Osteocyte (in vitro differentiated cells): Measurements from ENCODE around the gene DLX6. TPM values are rescaled to one million over a fixed set of nuclear protein-coding genes. Genes with fewer than 3 reads are reported as not detected.

Source experiments
- DNase-seq: peaks from one replicate; pipeline ENCODE4 v3.0.0; 2021; ENCODE audit warnings: mixed read lengths; ENCODE audit not compliant: unreplicated experiment; ENCODE audit errors: extremely low spot score
- H3K27ac Mint-ChIP-seq: one replicate; pipeline ENCODE4 v1.8.0; 2021; ENCODE audit warnings: mild to moderate bottlenecking, mixed read lengths; ENCODE audit not compliant: unreplicated experiment
- H3K27me3 Mint-ChIP-seq: one replicate; pipeline ENCODE4 v1.8.0; 2021; ENCODE audit warnings: mixed read lengths; ENCODE audit not compliant: unreplicated experiment
- H3K36me3 Mint-ChIP-seq: one replicate; pipeline ENCODE4 v1.8.0; 2021; ENCODE audit warnings: mixed read lengths; ENCODE audit not compliant: unreplicated experiment
- H3K4me1 Mint-ChIP-seq: one replicate; pipeline ENCODE4 v1.8.0; 2021; ENCODE audit warnings: mixed read lengths; ENCODE audit not compliant: unreplicated experiment
- H3K4me3 Mint-ChIP-seq: one replicate; pipeline ENCODE4 v1.8.0; 2021; ENCODE audit warnings: mild to moderate bottlenecking, moderate library complexity, mixed read lengths; ENCODE audit not compliant: unreplicated experiment
- H3K9me3 Mint-ChIP-seq: one replicate; pipeline ENCODE4 v1.8.0; 2021; ENCODE audit warnings: mixed read lengths; ENCODE audit not compliant: unreplicated experiment
- CTCF ChIP-seq: fragments of 200-600 bp; sonication (generic); IDR thresholded peaks from 2 replicates; pipeline ENCODE4 v1.5.0; 2021; ENCODE audit warnings: antibody characterized with exemption, mild to moderate bottlenecking, moderate library complexity
- total RNA-seq: library from RNA; stranded (reverse); gene quantifications from 2 replicates; pipeline ENCODE4 v1.2.1, GENCODE V29; 2021

The DLX6 gene
- total RNA-seq, 1 donor from 2014 or later, result 1.5 TPM

DNA sequence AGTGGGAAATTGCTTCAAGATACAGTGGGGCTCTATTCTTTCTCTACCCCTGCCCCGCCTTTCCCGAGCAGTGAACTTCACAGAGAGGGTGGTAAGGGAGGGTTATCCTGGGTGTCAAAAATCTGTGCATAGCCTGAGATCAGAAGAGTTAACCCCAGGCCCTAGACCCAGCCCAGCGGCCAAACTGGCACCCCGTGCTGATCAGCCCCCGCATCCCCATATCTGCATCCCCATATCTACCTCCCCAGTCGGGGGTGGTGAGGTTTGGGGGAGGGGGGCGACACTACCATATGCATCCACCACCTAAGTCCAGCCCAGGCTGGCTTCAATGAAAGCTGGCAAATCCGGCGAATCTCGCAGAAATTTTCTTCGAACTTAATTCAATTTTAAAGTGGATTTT lies 7.0 kb upstream of the DLX6 start:
- peaks cover 29% of the 10 kb centered on the region for H3K4me1 Mint-ChIP-seq
- H3K4me3 Mint-ChIP-seq, result no peak overlapping the region
- no peak for TF ChIP-seq CTCF
- no peaks in the 10 kb centered on the region for H3K36me3 Mint-ChIP-seq
- H3K27ac Mint-ChIP-seq, result no peak overlapping the region
- DNase-seq, result no peak
- H3K27me3 Mint-ChIP-seq, result peaks cover 97% of the 10 kb centered on the region
- H3K9me3 Mint-ChIP-seq, result no peaks in the 10 kb centered on the region

DNA sequence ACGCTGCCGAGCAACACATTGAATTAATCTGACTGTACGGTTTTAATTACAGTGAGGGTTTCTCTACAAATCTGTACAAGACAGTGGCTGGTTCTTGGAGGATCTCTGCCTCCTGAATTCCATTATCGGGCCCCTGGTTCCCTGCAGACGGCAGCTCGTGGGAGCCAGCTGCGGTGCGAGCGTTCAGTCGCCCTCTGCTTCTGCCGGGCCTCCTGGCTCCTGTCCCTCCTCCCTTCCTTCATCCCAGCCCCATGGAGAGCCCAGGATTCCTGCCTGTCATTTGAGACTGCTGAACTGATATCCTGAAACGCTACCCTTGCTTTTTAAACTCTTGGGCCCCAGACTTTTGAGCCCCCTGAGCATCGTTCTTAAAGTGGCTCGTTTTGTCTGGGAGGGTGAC lies 6.6 kb upstream of the DLX6 start:
- Mint-ChIP-seq H3K36me3 (no peaks in the 10 kb centered on the region), H3K27ac (no peak overlapping the region), H3K4me3 (no peak overlapping the region), H3K9me3 (no peaks in the 10 kb centered on the region), H3K27me3 (peaks cover 97% of the 10 kb centered on the region), H3K4me1 (peaks cover 32% of the 10 kb centered on the region)
- DNase-seq, result no peak
- TF ChIP-seq CTCF, result no peak

- TF ChIP-seq CTCF, result no peak
- Mint-ChIP-seq H3K4me1 (peaks cover 47% of the 10 kb centered on the region), H3K36me3 (no peaks in the 10 kb centered on the region), H3K27me3 (peaks cover 85% of the 10 kb centered on the region), H3K4me3 (no peak overlapping the region), H3K9me3 (no peaks in the 10 kb centered on the region), H3K27ac (peak overlapping the region; percentile 23)
- DNase-seq, result no peak
Measured at GRCh38 chr7:97001221-97001620, 4.1 kb upstream of the DLX6 start.

GRCh38 chr7:97001656-97002554 lies 3.4 kb upstream of the DLX6 start:
- H3K4me1 Mint-ChIP-seq, result peaks cover 44% of the 10 kb centered on the region
- no peak for TF ChIP-seq CTCF
- H3K27me3 Mint-ChIP-seq, result peaks cover 82% of the 10 kb centered on the region
- H3K9me3 Mint-ChIP-seq, result no peaks in the 10 kb centered on the region
- DNase-seq, result no peak
- peak overlapping the region; percentile 23 for H3K27ac Mint-ChIP-seq
- H3K36me3 Mint-ChIP-seq, result no peaks in the 10 kb centered on the region
- no peak overlapping the region for H3K4me3 Mint-ChIP-seq

- Mint-ChIP-seq H3K4me1 (peaks cover 37% of the 10 kb centered on the region), H3K4me3 (no peak overlapping the region), H3K27ac (no peak overlapping the region), H3K9me3 (no peaks in the 10 kb centered on the region), H3K27me3 (peaks cover 82% of the 10 kb centered on the region), H3K36me3 (no peaks in the 10 kb centered on the region)
- no peak for DNase-seq
- no peak for TF ChIP-seq CTCF
Measured at GRCh38 chr7:97002555-97003261, 2.6 kb upstream of the DLX6 start.
